SK-N-SH (cell line): ENCODE results near the gene SOWAHA.

Experiments used
- EZH2phosphoT487 ChIP-seq: fragments of 200-600 bp; sonication (generic); IDR thresholded peaks from 2 replicates; pipeline ENCODE4 v1.6.1; 2017; ENCODE audit warnings: low read depth, mixed run types, mild to moderate bottlenecking, antibody characterized with exemption, moderate library complexity, borderline replicate concordance
- FOXJ3 ChIP-seq: sonication (generic); formaldehyde crosslinking; IDR thresholded peaks from 2 replicates; pipeline ENCODE4 v1.5.1; 2020; ENCODE audit warnings: mild to moderate bottlenecking, missing genetic modification reagents
- GABPA ChIP-seq: IDR thresholded peaks from 2 replicates; pipeline ENCODE4 v1.4.0; 2012; ENCODE audit warnings: low read depth, mild to moderate bottlenecking
- GATA2 ChIP-seq: sonication (generic); formaldehyde crosslinking; IDR thresholded peaks from 2 replicates; pipeline ENCODE4 v1.5.0; 2020; ENCODE audit warnings: mild to moderate bottlenecking, missing genetic modification reagents
- MEF2A ChIP-seq: IDR thresholded peaks from 2 replicates; pipeline ENCODE4 v1.4.0; 2012; ENCODE audit warnings: low read depth, borderline replicate concordance
- POLR2AphosphoS5 ChIP-seq: IDR thresholded peaks from 2 replicates; pipeline ENCODE4 v1.6.1; 2012; ENCODE audit warnings: low read depth, low read length
- TF ChIP-seq, protein P1 (sequence below): IDR thresholded peaks from 2 replicates; pipeline ENCODE4 v1.4.0; 2012; ENCODE audit warnings: low read depth
- TF ChIP-seq, protein P2 (sequence below): fragments of 200-600 bp; sonication (generic); IDR thresholded peaks from 2 replicates; pipeline ENCODE4 v1.6.1; 2017; ENCODE audit warnings: antibody characterized with exemption, mild to moderate bottlenecking, moderate library complexity
- TF ChIP-seq, protein P3 (sequence below): IDR thresholded peaks from 2 replicates; pipeline ENCODE4 v1.6.1; 2012; ENCODE audit warnings: mild to moderate bottlenecking, low read depth, low read length, moderate library complexity

DNA sequence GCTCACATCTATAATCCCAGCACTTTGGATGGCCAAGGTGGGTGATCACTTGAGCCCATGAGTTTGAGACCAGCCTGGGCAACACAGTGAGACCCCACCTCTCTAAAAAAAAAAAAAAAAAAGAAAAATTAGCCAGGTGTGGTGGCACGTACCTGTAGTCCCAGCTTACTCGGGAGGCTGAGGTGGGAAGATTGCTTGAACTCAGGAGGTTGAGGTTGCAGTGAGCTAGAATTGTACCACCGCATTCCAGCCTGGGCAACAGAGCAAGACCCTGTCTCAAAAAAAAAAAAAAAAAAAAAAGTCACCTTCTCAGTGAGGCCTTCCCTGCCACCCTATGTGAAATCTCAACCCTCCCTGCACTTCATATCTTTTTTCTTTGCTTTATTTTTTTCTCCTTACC is 22.1 kb upstream of the SOWAHA start:
- TF ChIP-seq, protein P1, sequence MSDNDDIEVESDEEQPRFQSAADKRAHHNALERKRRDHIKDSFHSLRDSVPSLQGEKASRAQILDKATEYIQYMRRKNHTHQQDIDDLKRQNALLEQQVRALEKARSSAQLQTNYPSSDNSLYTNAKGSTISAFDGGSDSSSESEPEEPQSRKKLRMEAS, result no peak
- TF ChIP-seq, protein P2, sequence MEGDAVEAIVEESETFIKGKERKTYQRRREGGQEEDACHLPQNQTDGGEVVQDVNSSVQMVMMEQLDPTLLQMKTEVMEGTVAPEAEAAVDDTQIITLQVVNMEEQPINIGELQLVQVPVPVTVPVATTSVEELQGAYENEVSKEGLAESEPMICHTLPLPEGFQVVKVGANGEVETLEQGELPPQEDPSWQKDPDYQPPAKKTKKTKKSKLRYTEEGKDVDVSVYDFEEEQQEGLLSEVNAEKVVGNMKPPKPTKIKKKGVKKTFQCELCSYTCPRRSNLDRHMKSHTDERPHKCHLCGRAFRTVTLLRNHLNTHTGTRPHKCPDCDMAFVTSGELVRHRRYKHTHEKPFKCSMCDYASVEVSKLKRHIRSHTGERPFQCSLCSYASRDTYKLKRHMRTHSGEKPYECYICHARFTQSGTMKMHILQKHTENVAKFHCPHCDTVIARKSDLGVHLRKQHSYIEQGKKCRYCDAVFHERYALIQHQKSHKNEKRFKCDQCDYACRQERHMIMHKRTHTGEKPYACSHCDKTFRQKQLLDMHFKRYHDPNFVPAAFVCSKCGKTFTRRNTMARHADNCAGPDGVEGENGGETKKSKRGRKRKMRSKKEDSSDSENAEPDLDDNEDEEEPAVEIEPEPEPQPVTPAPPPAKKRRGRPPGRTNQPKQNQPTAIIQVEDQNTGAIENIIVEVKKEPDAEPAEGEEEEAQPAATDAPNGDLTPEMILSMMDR, result no peak
- TF ChIP-seq GABPA (no peak), GATA2 (CRISPR knock-in tag) (no peak), FOXJ3 (CRISPR knock-in tag) (no peak), POLR2AphosphoS5 (no peak), EZH2phosphoT487 (no peak), MEF2A (no peak)
- TF ChIP-seq, protein P3, sequence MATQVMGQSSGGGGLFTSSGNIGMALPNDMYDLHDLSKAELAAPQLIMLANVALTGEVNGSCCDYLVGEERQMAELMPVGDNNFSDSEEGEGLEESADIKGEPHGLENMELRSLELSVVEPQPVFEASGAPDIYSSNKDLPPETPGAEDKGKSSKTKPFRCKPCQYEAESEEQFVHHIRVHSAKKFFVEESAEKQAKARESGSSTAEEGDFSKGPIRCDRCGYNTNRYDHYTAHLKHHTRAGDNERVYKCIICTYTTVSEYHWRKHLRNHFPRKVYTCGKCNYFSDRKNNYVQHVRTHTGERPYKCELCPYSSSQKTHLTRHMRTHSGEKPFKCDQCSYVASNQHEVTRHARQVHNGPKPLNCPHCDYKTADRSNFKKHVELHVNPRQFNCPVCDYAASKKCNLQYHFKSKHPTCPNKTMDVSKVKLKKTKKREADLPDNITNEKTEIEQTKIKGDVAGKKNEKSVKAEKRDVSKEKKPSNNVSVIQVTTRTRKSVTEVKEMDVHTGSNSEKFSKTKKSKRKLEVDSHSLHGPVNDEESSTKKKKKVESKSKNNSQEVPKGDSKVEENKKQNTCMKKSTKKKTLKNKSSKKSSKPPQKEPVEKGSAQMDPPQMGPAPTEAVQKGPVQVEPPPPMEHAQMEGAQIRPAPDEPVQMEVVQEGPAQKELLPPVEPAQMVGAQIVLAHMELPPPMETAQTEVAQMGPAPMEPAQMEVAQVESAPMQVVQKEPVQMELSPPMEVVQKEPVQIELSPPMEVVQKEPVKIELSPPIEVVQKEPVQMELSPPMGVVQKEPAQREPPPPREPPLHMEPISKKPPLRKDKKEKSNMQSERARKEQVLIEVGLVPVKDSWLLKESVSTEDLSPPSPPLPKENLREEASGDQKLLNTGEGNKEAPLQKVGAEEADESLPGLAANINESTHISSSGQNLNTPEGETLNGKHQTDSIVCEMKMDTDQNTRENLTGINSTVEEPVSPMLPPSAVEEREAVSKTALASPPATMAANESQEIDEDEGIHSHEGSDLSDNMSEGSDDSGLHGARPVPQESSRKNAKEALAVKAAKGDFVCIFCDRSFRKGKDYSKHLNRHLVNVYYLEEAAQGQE, result no peak
